ENCODE data around the gene GPR137C. TPM values are rescaled to one million over a fixed set of nuclear protein-coding genes. Genes with fewer than 3 reads are reported as not detected.

Gene GPR137C
- total RNA-seq, 1 experiment from 2014 or later, result 4.3 TPM

GRCh38 chr14:52536269-52536668 lies 16.4 kb upstream of the GPR137C start:
- Histone ChIP-seq H2BK120ac (ENCODE audit: low read depth, low read length, poor library complexity, severe bottlenecking) (no peak overlapping the region), H2BK5ac (ENCODE audit: insufficient read length, low read length) (no peak overlapping the region), H3K23ac (ENCODE audit: insufficient read length, low read depth, low read length) (no peak overlapping the region), H2AK5ac (ENCODE audit: insufficient read length, low read length) (no peak overlapping the region), H4K20me1 (ENCODE audit: control insufficient read depth, insufficient read depth, insufficient read length) (no peaks in the 10 kb centered on the region), H4K5ac (ENCODE audit: insufficient read length, low read depth, low read length) (no peak overlapping the region), H2BK12ac (ENCODE audit: insufficient read length, low read depth, low read length) (no peak overlapping the region), H3K4ac (ENCODE audit: low read depth, low read length) (no peak overlapping the region), H3K4me2 (ENCODE audit: insufficient read depth, insufficient read length, low read length) (no peak overlapping the region), H3K27ac (ENCODE audit: insufficient read length, low read depth, low read length) (no peak overlapping the region), H3K23me2 (ENCODE audit: insufficient read length, low read depth, low read length, poor library complexity, severe bottlenecking) (no peaks in the 10 kb centered on the region), H3T11ph (ENCODE audit: low read length) (no peak overlapping the region), H3K79me2 (ENCODE audit: insufficient read depth, low read length) (no peaks in the 10 kb centered on the region), H4K91ac (ENCODE audit: insufficient read length, low read depth, low read length) (no peak overlapping the region), H3K27me3 (ENCODE audit: insufficient read depth, low read length) (no peaks in the 10 kb centered on the region), H2BK20ac (ENCODE audit: low read depth, low read length, poor library complexity, severe bottlenecking) (no peak overlapping the region), H3K9me3 (ENCODE audit: control insufficient read depth, low read depth, low read length) (no peaks in the 10 kb centered on the region), H3K9ac (ENCODE audit: extremely low read depth, insufficient read length, low read length) (no peak overlapping the region), H3K4me1 (ENCODE audit: insufficient read depth, low read length) (peaks cover 4% of the 10 kb centered on the region; the same call in 1 of the 2 replicates), H3K56ac (ENCODE audit: insufficient read length, low read depth, low read length) (no peak overlapping the region), H4K8ac (replicated peaks; ENCODE audit: insufficient read length, low read depth, low read length) (no peak overlapping the region), H3K14ac (ENCODE audit: insufficient read depth, low read length) (no peak overlapping the region), H2BK15ac (ENCODE audit: low read depth, low read length) (no peak overlapping the region), H3K18ac (ENCODE audit: insufficient read length, low read depth, low read length) (no peak overlapping the region), H2AFZ (ENCODE audit: low read length) (no peak overlapping the region), H3K79me1 (ENCODE audit: insufficient read depth, low read depth, low read length, poor library complexity, severe bottlenecking) (no peaks in the 10 kb centered on the region)
- Mint-ChIP-seq H3K36me3 (ENCODE audit: insufficient read depth in 1 of 3, low read depth in 3 of 3) (peaks cover 0 to 26% (median 9%) of the 10 kb centered on the region in 3 experiments; a peak in 5 of 7 replicates), H3K4me3 (no peak overlapping the region), H3K4me1 (peaks cover 7 to 8% of the 10 kb centered on the region in 2 experiments), H3K27ac (no peak overlapping the region), H3K27me3 (ENCODE audit: low read depth) (no peaks in the 10 kb centered on the region), H3K9me3 (no peaks in the 10 kb centered on the region)
- DNase-seq, result no peak
- no peak for TF ChIP-seq CTCF (conservative IDR thresholded peaks at IDR 0.05)
- no CpG with 5 or more reads among the region's 3 CpGs for WGBS (ENCODE audit: extremely low coverage, insufficient read length, low lambda C conversion rate)

All from H9 (cell line).